ENCODE results near the gene C1RL.
"Not testable (repeated sequence)": the region's sequence is repeated elsewhere in the genome, so short reads cannot be mapped to it uniquely, and the experiment has no call there.

The C1RL gene

DNA sequence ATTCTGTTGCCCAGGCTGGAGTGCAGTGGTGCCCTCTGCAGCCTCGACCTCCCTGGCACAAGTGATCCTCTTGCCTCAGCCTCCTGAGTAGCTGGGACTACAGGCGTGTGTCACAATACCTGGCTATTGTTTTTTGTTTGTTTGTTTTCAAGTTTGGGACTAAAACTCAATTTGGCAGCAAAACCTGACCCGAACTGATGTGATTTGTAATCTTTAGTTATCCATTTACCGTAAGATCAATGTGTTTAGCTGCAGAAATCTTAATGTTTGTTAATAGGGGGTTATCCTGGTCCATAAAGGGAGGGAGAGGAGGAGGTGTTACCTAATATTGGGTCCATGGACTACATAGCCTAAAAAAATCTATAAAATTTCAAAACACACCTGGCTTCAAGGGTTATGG is 49.2 kb downstream of the C1RL start:
- no peak for FAIRE-seq

DNA sequence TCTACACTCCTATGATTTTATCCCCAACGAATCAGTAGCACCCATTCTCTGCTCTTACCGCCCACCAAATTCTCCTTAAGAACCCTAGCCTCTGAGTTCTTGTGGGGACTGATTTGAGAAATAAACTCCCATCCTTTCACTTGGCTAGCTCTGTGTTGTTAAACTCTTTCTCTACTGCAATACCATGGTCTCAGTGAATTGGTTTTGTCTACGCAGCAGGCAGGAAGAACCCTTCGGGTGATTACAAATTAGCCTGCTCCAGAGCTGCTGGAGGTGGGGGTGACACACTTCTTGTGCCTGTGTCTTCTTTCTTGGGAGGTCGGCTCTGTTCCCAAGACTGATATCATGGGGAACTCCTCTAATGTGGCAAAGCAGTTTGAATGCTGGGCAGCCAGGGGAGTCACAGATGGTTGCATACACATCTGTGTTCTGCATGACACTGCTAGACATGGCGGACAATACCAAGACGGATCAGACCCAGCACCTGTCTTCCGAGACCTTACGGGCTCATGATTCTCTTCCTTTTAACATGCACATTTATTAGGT is 50.1 kb downstream of the C1RL start:
- FAIRE-seq = no peak

DNA sequence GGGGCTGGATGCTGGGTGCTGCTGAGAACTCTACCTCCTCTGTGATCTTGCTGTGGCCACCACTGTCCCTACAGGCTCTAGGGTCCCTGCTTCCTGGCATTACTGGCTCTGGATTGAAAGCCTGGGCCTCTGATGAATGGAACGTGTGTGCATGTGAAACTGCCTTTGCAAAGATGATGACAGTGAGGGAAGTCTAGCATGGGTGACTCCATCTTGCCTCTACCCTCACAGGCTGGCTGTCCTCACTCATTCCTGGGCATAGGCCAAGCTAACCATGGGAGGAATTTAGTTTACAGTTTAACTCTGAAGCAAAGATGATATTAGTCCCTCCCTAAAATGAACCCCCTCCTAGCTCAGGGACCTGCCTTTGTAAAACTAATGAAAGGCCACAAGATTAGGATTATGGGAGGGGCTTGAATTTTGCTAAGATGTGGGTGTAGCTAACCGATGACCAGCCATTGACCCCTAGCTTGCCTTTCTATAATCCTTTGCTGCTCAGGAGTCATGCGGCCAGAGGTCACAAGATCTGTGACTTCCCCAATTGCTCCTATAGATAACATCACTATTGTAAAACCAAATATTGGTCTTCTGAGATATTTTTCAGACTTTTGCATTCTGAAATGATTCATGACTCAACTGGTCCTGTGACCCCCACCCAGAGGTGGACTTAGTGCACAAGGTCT is 50.7 kb downstream of the C1RL start:
- no peak for FAIRE-seq

DNA sequence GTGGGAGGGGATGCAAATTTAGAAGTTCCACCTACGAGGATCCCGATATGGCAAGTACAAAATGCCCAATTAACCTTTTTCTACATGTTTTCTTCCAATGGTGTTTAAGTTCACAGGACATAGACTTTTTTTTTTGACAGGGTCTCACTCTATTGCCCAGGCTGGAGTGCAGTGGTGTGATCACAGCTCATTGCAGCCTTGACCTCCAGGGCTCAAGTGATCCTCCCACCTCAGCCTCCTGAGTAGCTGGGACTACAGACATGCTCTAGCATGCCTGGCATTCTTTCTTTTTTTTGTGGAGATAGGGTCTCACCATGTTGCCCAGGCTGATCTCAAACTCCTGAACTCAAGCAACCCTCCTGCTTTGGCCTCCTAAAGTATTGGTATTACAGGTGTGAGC is 53.3 kb downstream of the C1RL start:
- FAIRE-seq = not testable (repeated sequence)

GRCh38 chr12:7054925-7055324 is 54.1 kb downstream of the C1RL start:
- FAIRE-seq = no peak

DNA sequence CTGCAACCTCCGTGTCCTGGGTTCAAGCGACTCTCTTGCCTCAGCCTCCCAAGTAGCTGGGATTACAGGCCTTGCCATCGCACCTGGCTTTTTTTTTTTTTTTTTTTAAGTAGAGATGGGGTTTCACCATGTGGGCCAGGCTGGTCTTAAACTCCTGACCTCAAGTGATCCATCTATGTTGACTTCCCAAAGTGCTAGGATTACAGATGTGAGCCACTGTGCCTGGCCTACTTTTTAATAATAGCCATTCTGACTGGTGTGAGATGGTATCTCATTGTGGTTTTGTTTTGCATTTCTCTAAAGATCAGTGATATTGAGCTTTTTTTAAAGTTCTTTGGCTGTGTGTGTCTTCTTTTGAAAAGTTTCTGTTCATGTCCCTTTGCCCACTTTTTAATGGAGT is 59.0 kb downstream of the C1RL start:
- FAIRE-seq = not testable (repeated sequence)

DNA sequence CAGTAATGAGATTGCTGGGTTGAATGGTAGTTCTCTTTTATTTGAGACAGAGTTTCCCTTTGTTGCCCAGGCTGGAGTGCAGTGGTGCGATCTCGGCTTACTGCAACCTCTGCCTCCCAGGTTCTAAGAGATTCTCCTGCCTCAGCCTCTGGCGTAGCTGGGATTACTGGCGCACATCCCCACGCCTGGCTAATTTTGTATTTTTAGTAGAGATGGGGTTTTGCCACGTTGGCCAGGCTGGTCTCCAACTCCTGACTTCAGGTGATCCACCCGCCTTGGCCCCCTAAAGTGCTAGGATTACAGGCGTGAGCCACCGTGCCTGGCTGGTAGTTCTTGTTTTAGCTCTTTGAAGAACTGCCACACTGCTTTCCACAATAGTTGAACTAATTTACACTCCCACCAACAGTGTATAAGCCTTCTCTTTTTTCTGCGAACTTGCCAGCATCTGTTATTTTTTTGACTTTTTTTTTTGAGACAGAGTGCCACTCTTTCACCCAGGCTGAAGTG is 59.5 kb downstream of the C1RL start:
- FAIRE-seq = not testable (repeated sequence)

GRCh38 chr12:7047306-7047705 is 61.7 kb downstream of the C1RL start:
- no peak for FAIRE-seq

DNA sequence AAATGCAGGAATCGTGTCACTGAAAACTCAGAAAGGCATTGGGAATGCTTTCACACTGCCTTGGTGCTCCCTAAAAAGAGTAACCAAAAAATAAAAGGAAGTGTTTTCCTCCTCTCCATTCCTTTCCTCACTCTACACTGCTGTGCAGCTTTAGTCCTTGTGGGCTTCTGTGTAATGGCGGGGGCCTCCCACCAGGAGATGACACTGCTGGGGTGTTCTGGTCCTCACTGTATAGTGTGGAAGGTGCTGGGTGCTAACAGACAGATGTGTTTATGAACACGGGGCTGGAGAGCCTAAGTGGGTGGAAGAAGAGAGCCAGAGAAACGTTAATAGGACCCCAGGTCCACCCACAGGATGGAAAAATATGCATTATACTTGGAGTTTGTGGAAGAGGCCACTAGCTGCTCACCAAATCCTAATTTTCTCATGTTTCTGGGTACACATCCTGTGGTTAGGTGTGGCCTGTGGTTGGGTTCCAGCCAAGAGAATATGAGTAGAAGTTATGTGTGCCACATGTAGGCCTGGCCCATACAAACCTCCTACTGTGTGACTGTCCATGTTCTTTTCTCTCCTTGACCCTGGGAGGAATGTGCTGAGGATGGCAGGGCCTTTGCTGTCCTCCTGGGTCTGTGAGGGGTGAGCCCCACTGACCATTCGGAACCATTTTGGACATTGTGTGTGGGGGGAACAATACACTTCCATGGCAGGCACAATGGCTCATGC is 62.5 kb downstream of the C1RL start:
- FAIRE-seq = no peak

DNA sequence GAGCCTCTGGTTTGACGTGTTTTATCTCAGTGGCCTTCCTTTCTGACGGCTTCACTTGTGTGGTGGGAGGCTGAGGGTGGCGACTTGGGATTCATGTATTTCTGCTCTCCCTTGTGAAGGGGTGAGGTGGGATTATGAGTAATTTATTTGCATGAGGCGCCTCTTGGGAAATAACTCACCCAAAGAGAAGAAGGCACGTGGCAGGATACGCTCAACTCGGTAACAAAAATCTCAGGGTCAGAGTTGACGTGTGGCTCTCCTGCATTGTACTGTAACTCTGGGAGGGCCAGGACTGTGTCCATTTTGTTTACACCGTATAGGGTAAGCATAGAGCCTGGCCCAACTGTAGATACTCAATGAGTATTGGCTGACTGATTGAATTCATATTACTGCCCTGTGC is 63.1 kb downstream of the C1RL start:
- no peak for FAIRE-seq
